ENCODE data around the gene MCM10. TPM values are rescaled to one million over a fixed set of nuclear protein-coding genes. Genes with fewer than 3 reads are reported as not detected.

The MCM10 gene
- under 1 TPM; 0.41 to 0.75 (median 0.62) TPM for total RNA-seq

DNA sequence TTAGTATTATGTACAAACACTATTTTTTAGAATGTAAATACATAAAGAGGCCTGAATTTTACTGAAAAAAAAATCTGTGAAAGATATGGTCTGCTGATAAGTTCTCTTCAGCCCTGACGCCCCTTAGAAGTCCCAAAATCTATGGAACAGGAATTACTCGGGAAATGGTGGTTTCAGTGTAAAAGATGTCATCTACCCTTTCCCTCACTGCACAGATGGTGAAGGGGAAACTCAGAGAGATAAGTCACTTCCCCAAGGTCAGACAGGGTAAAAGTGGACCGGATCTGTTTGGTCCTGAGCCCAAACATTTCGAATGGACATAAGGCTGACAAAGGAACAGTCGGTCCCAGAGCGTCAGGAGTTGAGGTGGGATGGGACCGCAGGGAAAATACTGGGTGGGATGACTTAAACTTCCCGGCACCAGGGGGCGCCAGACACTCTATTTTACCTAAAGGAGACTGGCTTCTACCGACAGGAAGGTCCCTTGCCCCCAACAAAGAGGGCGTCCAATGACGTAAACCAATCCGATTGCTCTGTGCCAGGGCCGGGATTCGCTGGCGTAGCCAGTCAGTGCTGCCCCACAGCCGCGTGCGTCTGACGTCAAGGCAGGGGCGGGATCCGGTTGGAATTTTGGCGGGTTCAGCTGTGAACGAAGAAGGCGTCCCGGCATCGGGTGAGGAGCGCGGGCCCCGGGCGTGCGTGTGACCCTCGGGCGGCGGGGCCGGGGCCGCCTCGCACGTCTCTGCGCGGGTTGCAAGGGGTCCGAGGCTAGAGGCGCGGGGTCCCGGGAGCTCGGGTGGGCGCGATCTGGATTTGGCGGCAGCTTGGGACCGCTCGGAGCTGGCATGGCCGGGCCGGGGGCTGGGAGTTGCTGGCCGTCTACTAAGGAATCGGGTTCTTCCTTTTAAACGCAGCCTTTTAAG lies at the start of gene MCM10:
Gene MCM10 (plus strand): TSS at position 625 of the 923 bp plus-strand sequence. CDS start 2,645 bp downstream, outside the sequence.
- Histone ChIP-seq H3K4me1 (peaks cover 0 to 17% (median 11%) of the 10 kb centered on the region in 4 donors), H3K36me3 (no peaks in the 10 kb centered on the region), H3K27me3 (no peaks in the 10 kb centered on the region), H3K27ac (peak within 1 kb of the TSS in 1 of 4 donors; percentile 21), H3K9me3 (no peaks in the 10 kb centered on the region), H3K4me3 (peak within 1 kb of the TSS; percentile 12 to 58 (median 39))
- peak; percentile 99 for DNase-seq
- 1 to 2% methylated on average over 6 to 36 of the region's 56 CpGs for WGBS, 2 donors (ENCODE audit: low coverage in 1 of 2)
- in situ Hi-C loops (cut with MboI; ENCODE audit: low pct_ligation_motif_present in 1 of 4, low pct_unique_long_range_greater_than_20kb in 1 of 4, low sequenced_read_pairs in 3 of 4): loop anchor here in 1 of 4 donors (5.0 kb wide), 1 partner anchor 141 kb away; the partner anchor contains the start of gene PHYH
- intact Hi-C loops (cut with DNase I; ENCODE audit: low total_unique reads): loop anchor here (1.0 kb wide), 1 partner anchor 141 kb away; no protein-coding TSS in a partner anchor
- TF ChIP-seq, protein P1, sequence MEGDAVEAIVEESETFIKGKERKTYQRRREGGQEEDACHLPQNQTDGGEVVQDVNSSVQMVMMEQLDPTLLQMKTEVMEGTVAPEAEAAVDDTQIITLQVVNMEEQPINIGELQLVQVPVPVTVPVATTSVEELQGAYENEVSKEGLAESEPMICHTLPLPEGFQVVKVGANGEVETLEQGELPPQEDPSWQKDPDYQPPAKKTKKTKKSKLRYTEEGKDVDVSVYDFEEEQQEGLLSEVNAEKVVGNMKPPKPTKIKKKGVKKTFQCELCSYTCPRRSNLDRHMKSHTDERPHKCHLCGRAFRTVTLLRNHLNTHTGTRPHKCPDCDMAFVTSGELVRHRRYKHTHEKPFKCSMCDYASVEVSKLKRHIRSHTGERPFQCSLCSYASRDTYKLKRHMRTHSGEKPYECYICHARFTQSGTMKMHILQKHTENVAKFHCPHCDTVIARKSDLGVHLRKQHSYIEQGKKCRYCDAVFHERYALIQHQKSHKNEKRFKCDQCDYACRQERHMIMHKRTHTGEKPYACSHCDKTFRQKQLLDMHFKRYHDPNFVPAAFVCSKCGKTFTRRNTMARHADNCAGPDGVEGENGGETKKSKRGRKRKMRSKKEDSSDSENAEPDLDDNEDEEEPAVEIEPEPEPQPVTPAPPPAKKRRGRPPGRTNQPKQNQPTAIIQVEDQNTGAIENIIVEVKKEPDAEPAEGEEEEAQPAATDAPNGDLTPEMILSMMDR (IDR thresholded peaks at IDR 0.05): peak; percentile 83 to 96 (median 88)
- TF ChIP-seq EP300 (IDR thresholded peaks at IDR 0.05; ENCODE audit: low read depth) (no peak), POLR2AphosphoS5 (IDR thresholded peaks at IDR 0.05) (peak; percentile 37 to 64 (median 44))

DNA sequence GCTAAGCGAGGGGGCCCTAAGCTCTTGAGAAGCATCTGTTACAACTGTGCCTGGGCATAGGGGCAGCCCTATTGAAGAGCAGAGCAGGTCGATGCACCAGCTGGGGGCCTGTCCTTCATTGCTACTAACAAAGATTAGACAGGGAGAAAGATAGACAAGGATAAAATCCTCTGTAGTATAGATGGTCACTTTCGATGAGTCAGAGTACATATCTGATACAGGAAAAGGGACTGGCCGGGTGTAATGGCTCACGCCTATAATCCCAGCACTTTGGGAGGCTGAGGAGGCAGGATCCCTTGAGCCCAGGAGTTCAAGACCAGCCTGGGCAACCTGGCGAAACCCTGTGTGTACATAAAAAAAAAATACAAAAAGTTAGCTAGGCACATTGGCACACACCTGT lies 47.8 kb upstream of the MCM10 start:
- TF ChIP-seq POLR2AphosphoS5 (IDR thresholded peaks at IDR 0.05): no peak
- TF ChIP-seq EP300 (IDR thresholded peaks at IDR 0.05; ENCODE audit: low read depth): no peak
- TF ChIP-seq, protein P1 (IDR thresholded peaks at IDR 0.05): no peak
- Histone ChIP-seq H3K36me3 (peaks cover 0 to 51% (median 15%) of the 10 kb centered on the region in 4 donors), H3K4me1 (peaks cover 0 to 23% (median 5%) of the 10 kb centered on the region in 4 donors), H3K27ac (no peak overlapping the region), H3K27me3 (no peaks in the 10 kb centered on the region), H3K4me3 (no peak overlapping the region), H3K9me3 (no peaks in the 10 kb centered on the region)
- WGBS, 2 donors (ENCODE audit: low coverage in 1 of 2): 76 to 81% methylated on average over 5 to 6 of the region's 6 CpGs
- in situ Hi-C loops (cut with MboI; ENCODE audit: low pct_ligation_motif_present in 1 of 4, low pct_unique_long_range_greater_than_20kb in 1 of 4, low sequenced_read_pairs in 3 of 4): no loop called here
- intact Hi-C loops (cut with DNase I; ENCODE audit: low total_unique reads): no loop called here
- DNase-seq: no peak

DNA sequence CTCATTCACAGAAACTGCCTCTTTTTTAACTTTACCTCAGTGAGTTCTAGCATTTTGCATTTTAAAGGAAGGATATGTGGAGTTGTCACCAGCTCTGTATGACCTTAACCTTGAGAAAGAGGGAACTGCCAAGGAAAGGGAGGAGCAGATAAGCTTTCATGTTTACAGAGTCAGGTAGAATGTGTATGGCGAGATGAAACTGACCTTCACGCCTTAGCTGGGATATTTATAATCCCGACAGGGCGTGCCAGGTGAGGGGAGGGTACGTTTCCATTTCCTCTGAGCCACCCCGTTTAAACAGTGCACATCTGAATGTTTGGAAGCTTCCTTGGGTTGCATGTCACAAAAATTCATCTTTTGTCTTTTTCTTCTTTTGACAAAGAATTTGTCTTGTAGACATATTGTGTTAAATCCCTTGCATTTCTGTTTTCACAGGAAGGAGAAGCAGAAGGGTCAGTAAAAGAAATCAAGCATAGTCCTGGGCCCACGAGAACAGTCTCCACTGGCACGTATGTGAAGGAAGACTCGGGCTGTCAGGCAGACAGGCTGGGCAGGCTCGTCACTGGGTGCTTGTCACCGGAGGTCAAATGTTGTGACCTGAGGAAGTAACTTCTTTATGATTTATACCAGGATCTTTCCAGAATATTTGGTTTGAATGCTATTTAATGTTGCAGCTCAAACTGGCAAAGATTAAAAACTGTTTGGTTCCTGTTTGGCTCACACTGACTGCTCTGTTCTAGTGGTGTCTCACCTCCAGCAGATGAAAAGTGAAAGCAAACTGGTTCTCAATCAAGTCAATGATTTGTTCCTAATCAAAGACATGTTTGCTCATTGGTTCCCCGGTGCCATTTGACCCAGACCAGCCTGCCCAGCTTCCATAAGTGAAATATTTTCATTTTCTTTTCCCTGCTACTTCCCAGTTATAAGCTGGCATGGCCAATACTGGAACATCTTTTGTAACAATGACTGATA lies 45.2 kb upstream of the MCM10 start:
- in situ Hi-C loops (cut with MboI; ENCODE audit: low pct_ligation_motif_present in 1 of 4, low pct_unique_long_range_greater_than_20kb in 1 of 4, low sequenced_read_pairs in 3 of 4): no loop called here
- TF ChIP-seq, protein P1 (IDR thresholded peaks at IDR 0.05): no peak
- no peak for TF ChIP-seq EP300 (IDR thresholded peaks at IDR 0.05; ENCODE audit: low read depth)
- TF ChIP-seq POLR2A (IDR thresholded peaks at IDR 0.05): no peak
- peak in 2 of 3 donors; percentile 36 to 50 for TF ChIP-seq POLR2AphosphoS5 (IDR thresholded peaks at IDR 0.05)
- Histone ChIP-seq H3K4me1 (peaks cover 0 to 13% (median 5%) of the 10 kb centered on the region in 4 donors), H3K36me3 (peaks cover 0 to 55% (median 11%) of the 10 kb centered on the region in 4 donors), H3K27me3 (no peaks in the 10 kb centered on the region), H3K9me3 (no peaks in the 10 kb centered on the region), H3K27ac (peak overlapping the region; percentile 72 to 88 (median 85)), H3K4me3 (peak overlapping the region in 1 of 4 donors; percentile 1)
- WGBS, 2 donors (ENCODE audit: low coverage in 1 of 2): 0 to 40% methylated on average over 1 to 12 of the region's 12 CpGs
- DNase-seq: peak; percentile 56
- intact Hi-C loops (cut with DNase I; ENCODE audit: low total_unique reads): no loop called here
